MCF 10A (cell line): ENCODE measurements around the gene FOXD2. TPM values are rescaled to one million over a fixed set of nuclear protein-coding genes. Genes with fewer than 3 reads are reported as not detected.

Experiments
- BruUV-seq: library from RNA; stranded (reverse); fragments of 400-500 nt; replicated peaks from 2 replicates; lab custom pipeline; 2021; lab: Mats Ljungman, UMichigan
- CTCF ChIA-PET: fragments of 300-600 bp; sonication (Branson Sonifier 250); formaldehyde crosslinking; extraction: SDS; loops from one replicate; lab custom pipeline; 2021; ENCODE audit warnings: antibody characterized with exemption, inconsistent platforms; lab: Yijun Ruan, JAX
- POLR2A ChIA-PET: fragments of 300-600, 350-650 bp; sonication (Branson Sonifier 250); formaldehyde crosslinking; extraction: SDS; loops from one replicate; lab custom pipeline; 2020; ENCODE audit warnings: antibody characterized with exemption, inconsistent platforms; lab: Yijun Ruan, JAX
- DNase-seq: peaks from one replicate; pipeline ENCODE4 v3.0.0-alpha.2; 2018; ENCODE audit not compliant: unreplicated experiment
- H3K27ac Mint-ChIP-seq: one replicate; pipeline ENCODE4 v1.8.0; 2022; ENCODE audit warnings: mild to moderate bottlenecking, low read depth, mixed read lengths; ENCODE audit not compliant: unreplicated experiment
- H3K27me3 Mint-ChIP-seq: one replicate; pipeline ENCODE4 v1.8.0; 2022; ENCODE audit warnings: mixed read lengths; ENCODE audit not compliant: insufficient read depth, unreplicated experiment
- H3K36me3 Mint-ChIP-seq: one replicate; pipeline ENCODE4 v1.8.0; 2022; ENCODE audit warnings: mild to moderate bottlenecking, moderate library complexity, mixed read lengths; ENCODE audit not compliant: insufficient read depth, unreplicated experiment
- H3K4me1 Mint-ChIP-seq: one replicate; pipeline ENCODE4 v1.8.0; 2022; ENCODE audit warnings: mixed read lengths; ENCODE audit not compliant: insufficient read depth, unreplicated experiment
- H3K4me3 Mint-ChIP-seq: one replicate; pipeline ENCODE4 v1.8.0; 2022; ENCODE audit warnings: mild to moderate bottlenecking, moderate library complexity, mixed read lengths; ENCODE audit not compliant: unreplicated experiment
- H3K9me3 Mint-ChIP-seq: one replicate; pipeline ENCODE4 v1.8.0; 2022; ENCODE audit warnings: mixed read lengths; ENCODE audit not compliant: unreplicated experiment
- CTCF ChIP-seq: fragments of 200-600 bp; IDR thresholded peaks from one replicate; pipeline ENCODE4 v1.8.0; 2022; ENCODE audit warnings: antibody characterized with exemption, mild to moderate bottlenecking; ENCODE audit not compliant: unreplicated experiment
- intact Hi-C: fragments of 100-400 bp; cut with micrococcal nuclease; formaldehyde crosslinking; loops from 2 replicates; pipeline ENCODE4 v1.14.1; 2022
- total RNA-seq: library from RNA; stranded (reverse); gene quantifications from 2 replicates; pipeline ENCODE4 v1.2.3, GENCODE V29; 2022

FOXD2 gene
- total RNA-seq, 1 experiment from 2014 or later = 0.44 TPM

- Mint-ChIP-seq H3K4me1 (peaks cover 8% of the 10 kb centered on the region), H3K4me3 (no peak overlapping the region), H3K27ac (no peak overlapping the region), H3K36me3 (no peaks in the 10 kb centered on the region), H3K9me3 (no peaks in the 10 kb centered on the region), H3K27me3 (no peaks in the 10 kb centered on the region)
- no peak for DNase-seq
- POLR2A ChIA-PET = interaction anchor here (1.0 kb wide), 1 partner anchor 8 kb away, joined by 8 read pairs; no protein-coding TSS in a partner anchor
- CTCF ChIA-PET = interaction anchor here (0.7 to 8.2 kb wide), 3 partner anchors 14 to 323 kb away, joined by 3 to 61 read pairs (median 4); no protein-coding TSS in a partner anchor
- intact Hi-C loops = no loop called here
- BruUV-seq = no TSS peak
- TF ChIP-seq CTCF = no peak
These were observed 34.4 kb upstream of the FOXD2 start for GRCh38 chr1:47403321-47403910.

- POLR2A ChIA-PET = interaction anchor here (0.6 kb wide), 1 partner anchor 10 kb away, joined by 3 read pairs; no protein-coding TSS in a partner anchor
- BruUV-seq = no TSS peak
- Mint-ChIP-seq H3K27ac (no peak overlapping the region), H3K9me3 (no peaks in the 10 kb centered on the region), H3K36me3 (no peaks in the 10 kb centered on the region), H3K4me3 (no peak overlapping the region), H3K4me1 (peaks cover 30% of the 10 kb centered on the region), H3K27me3 (no peaks in the 10 kb centered on the region)
- DNase-seq = no peak
- CTCF ChIA-PET = interaction anchor here (0.7 to 4.1 kb wide), 2 partner anchors 16 to 23 kb away, joined by 3 to 38 read pairs; no protein-coding TSS in a partner anchor
- no peak for TF ChIP-seq CTCF
- intact Hi-C loops = no loop called here
These were observed 32.1 kb upstream of the FOXD2 start for GRCh38 chr1:47405697-47406096.

GRCh38 chr1:47406966-47407365 is 30.9 kb upstream of the FOXD2 start:
- ChIA-PET POLR2A (interaction anchor here (0.9 to 3.6 kb wide), 6 partner anchors 8 to 217 kb away, joined by 3 to 21 read pairs (median 4); partner anchors contain the start of gene PDZK1IP1), CTCF (interaction anchor here (0.6 to 4.1 kb wide), 7 partner anchors 14 to 319 kb away, joined by 3 to 38 read pairs (median 3); no protein-coding TSS in a partner anchor)
- no peak for TF ChIP-seq CTCF
- BruUV-seq = no TSS peak
- Mint-ChIP-seq H3K4me3 (no peak overlapping the region), H3K4me1 (peaks cover 38% of the 10 kb centered on the region), H3K27ac (no peak overlapping the region), H3K36me3 (no peaks in the 10 kb centered on the region), H3K27me3 (no peaks in the 10 kb centered on the region), H3K9me3 (no peaks in the 10 kb centered on the region)
- DNase-seq = no peak
- intact Hi-C loops = no loop called here

- Mint-ChIP-seq H3K27me3 (no peaks in the 10 kb centered on the region), H3K4me1 (peaks cover 38% of the 10 kb centered on the region), H3K4me3 (no peak overlapping the region), H3K27ac (no peak overlapping the region), H3K9me3 (no peaks in the 10 kb centered on the region), H3K36me3 (no peaks in the 10 kb centered on the region)
- CTCF ChIA-PET = interaction anchor here (0.6 to 4.1 kb wide), 11 partner anchors 14 to 654 kb away, joined by 3 to 38 read pairs (median 3); no protein-coding TSS in a partner anchor
- POLR2A ChIA-PET = interaction anchor here (0.9 to 3.6 kb wide), 6 partner anchors 9 to 218 kb away, joined by 3 to 21 read pairs (median 4); partner anchors contain the start of gene PDZK1IP1
- DNase-seq = no peak
- no peak for TF ChIP-seq CTCF
- intact Hi-C loops = no loop called here
- BruUV-seq = no TSS peak
These were observed 30.4 kb upstream of the FOXD2 start for GRCh38 chr1:47407481-47407880.
